Sigmoid colon (tissue), 7 donors: ENCODE measurements around the gene HHATL. TPM values are rescaled to one million over a fixed set of nuclear protein-coding genes. Genes with fewer than 3 reads are reported as not detected.

Experiments
- DNase-seq: peaks from one replicate; pipeline ENCODE4 v3.0.0-alpha.2; 2019
- H3K27ac ChIP-seq, 4 donors: fragments of 200-600 bp; sonication (generic); one replicate each; pipeline ENCODE4 v1.5.1; 2016 to 2019; ENCODE audit warnings: mild to moderate bottlenecking in 1 of 4
- H3K27me3 ChIP-seq, 3 donors: fragments of 200-600 bp; sonication (generic); one replicate each; pipeline ENCODE4 v1.5.1; 2019; ENCODE audit warnings: mild to moderate bottlenecking in 1 of 3
- H3K36me3 ChIP-seq, 4 donors: fragments of 200-600 bp; sonication (generic); one replicate each; pipeline ENCODE4 v1.5.1; 2016 to 2019
- H3K4me1 ChIP-seq, 4 donors: fragments of 200-600 bp; sonication (generic); one replicate each; pipeline ENCODE4 v1.5.1; 2017 to 2019
- H3K4me3 ChIP-seq, 4 donors: fragments of 200-600 bp; sonication (generic); one replicate each; pipeline ENCODE4 v1.5.1; 2017 to 2019; ENCODE audit warnings: mild to moderate bottlenecking in 2 of 4, moderate library complexity in 1 of 4
- H3K9me3 ChIP-seq, 4 donors: fragments of 200-600 bp in 3 of 4; sonication (generic) in 3 of 4; one replicate each; pipeline versions ENCODE4 v1.5.1 to v1.6.1; 2013 to 2019
- EP300 ChIP-seq, 4 donors: sonication (generic); formaldehyde crosslinking; IDR thresholded peaks; one replicate each; pipeline ENCODE4 v1.6.1; 2017; ENCODE audit warnings: antibody characterized with exemption in 4 of 4
- POLR2A ChIP-seq, 2 donors: fragments of 450-650 bp; IDR thresholded peaks; one replicate each; pipeline ENCODE4 v1.6.1; 2016; ENCODE audit warnings: antibody characterized with exemption in 2 of 2, mild to moderate bottlenecking in 2 of 2, moderate library complexity in 2 of 2
- POLR2AphosphoS5 ChIP-seq, 4 donors: sonication (generic); formaldehyde crosslinking; IDR thresholded peaks; one replicate each; pipeline ENCODE4 v1.6.1; 2017; ENCODE audit warnings: antibody characterized with exemption in 4 of 4
- WGBS, 2 donors: extraction: QIAGEN DNeasy Blood & Tissue Kit; methylation state at CpG; one replicate each; pipeline ENCODE4 v1.1.7; 2013; 5-methylcytosine and 5-hydroxymethylcytosine counted together
- intact Hi-C: fragments of 100-400 bp; cut with DNase I; formaldehyde crosslinking; loops from one replicate; pipeline ENCODE4 v1.15.1; 2023
- polyA plus RNA-seq, 3 donors: library from polyadenylated mRNA; stranded (reverse); fragments of 200-250 nt; gene quantifications; one replicate each; pipeline ENCODE4 v1.2.3, GENCODE V29; 2013
- total RNA-seq, 4 donors: library from RNA; depleted of rRNA; stranded (reverse); fragments of >200 nt; gene quantifications; one replicate each; pipeline ENCODE4 v1.1.0, GENCODE V29; 2016
- TF ChIP-seq, protein P1 (sequence below), 4 experiments: fragments of 450-650 bp in 3 of 4; fragments of 200-600 bp in 1 of 4; IDR thresholded peaks; one replicate each; pipeline ENCODE4 v1.5.1; 2016 to 2019; ENCODE audit warnings: antibody characterized with exemption in 4 of 4, mild to moderate bottlenecking in 3 of 4, moderate library complexity in 2 of 4
- donor health status: healthy with polysubstance abuse.
- donor health status: Bipolar disorder and iron deficiency.
- donor health status: healthy.

Gene HHATL
- total and polyA plus RNA-seq, 7 donors = 0.31 to 1.4 TPM; not detected in 5

DNA sequence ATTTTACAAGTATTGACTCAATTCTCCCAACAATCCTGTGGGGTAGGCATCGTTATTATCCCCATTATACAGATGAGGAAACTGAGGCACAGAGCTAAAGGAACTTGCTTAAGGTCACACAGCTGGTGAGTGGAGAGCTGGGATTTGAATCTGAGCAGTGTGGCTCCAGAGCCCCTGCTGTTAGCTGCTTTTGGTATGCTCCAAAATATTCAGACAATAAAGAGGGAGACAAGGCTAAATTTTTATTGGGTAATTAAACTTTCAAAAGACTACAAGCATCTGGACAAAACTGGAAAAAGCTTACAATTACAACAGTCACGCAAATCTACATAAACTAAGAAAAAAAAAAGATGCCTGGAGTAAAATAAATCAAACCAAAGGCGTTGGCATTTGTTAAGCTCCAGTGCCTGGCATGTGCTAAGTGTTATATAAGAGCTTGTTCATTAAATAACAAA is 42.7 kb upstream of the HHATL start:
- H3K27me3 ChIP-seq = no peaks in the 10 kb centered on the region
- TF ChIP-seq POLR2AphosphoS5 (IDR thresholded peaks at IDR 0.05) (peak in 3 of 4 donors; percentile 30 to 70 (median 62)), EP300 (IDR thresholded peaks at IDR 0.05) (peak in 3 of 4 donors; percentile 10 to 66 (median 41)), POLR2A (IDR thresholded peaks at IDR 0.05) (no peak)
- peak overlapping the region; percentile 80 to 90 (median 84) for H3K27ac ChIP-seq
- 37 to 71% methylated on average over 3 of the region's 3 CpGs for WGBS, 2 donors
- H3K36me3 ChIP-seq = no peaks in the 10 kb centered on the region
- intact Hi-C loops = loop anchor here (1.0 to 5.0 kb wide), 3 partner anchors 89 to 163 kb away; partner anchors contain the start of genes NKTR and SEC22C
- H3K9me3 ChIP-seq = no peaks in the 10 kb centered on the region
- DNase-seq = peak; percentile 62
- H3K4me3 ChIP-seq = no peak overlapping the region
- peaks cover 0 to 64% (median 59%) of the 10 kb centered on the region in 4 donors for H3K4me1 ChIP-seq

DNA sequence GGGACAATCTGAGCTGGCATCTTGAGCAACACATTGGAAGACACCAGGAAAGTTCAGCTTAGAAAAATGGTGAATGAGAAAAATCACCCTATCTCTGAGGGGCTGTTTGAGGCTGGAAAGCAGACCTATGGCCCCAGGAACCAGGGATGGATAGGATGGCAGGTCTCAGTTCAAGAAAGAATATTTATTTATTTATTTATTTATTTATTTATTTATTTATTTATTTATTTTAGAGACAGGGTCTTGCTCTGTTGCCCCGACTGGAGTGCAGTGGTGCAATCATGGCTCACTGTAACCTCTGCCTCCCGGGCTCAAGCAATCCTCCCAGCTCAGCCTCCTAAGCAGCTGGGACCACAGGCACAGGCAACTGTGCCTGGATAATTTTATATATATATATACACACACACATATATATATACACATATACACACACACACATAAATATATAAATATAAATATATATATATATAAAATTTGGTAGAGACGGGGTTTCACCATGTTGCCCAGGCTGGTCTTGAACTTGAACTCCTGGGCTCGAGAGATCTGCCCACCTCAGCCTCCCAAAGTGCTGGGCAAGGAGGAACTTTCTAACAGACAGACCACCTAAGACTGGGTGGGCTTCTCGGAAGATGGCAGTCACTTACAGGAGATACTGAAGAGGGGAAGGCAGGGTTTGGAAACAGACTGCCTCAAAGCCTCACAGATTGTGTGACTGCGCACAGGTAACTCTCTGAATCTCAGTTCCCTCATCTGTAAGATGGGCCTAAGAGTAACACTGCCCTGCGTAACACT is 40.8 kb upstream of the HHATL start:
- no peak overlapping the region for H3K4me3 ChIP-seq
- no peak for TF ChIP-seq POLR2A (IDR thresholded peaks at IDR 0.05)
- TF ChIP-seq, protein P1, sequence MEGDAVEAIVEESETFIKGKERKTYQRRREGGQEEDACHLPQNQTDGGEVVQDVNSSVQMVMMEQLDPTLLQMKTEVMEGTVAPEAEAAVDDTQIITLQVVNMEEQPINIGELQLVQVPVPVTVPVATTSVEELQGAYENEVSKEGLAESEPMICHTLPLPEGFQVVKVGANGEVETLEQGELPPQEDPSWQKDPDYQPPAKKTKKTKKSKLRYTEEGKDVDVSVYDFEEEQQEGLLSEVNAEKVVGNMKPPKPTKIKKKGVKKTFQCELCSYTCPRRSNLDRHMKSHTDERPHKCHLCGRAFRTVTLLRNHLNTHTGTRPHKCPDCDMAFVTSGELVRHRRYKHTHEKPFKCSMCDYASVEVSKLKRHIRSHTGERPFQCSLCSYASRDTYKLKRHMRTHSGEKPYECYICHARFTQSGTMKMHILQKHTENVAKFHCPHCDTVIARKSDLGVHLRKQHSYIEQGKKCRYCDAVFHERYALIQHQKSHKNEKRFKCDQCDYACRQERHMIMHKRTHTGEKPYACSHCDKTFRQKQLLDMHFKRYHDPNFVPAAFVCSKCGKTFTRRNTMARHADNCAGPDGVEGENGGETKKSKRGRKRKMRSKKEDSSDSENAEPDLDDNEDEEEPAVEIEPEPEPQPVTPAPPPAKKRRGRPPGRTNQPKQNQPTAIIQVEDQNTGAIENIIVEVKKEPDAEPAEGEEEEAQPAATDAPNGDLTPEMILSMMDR (IDR thresholded peaks at IDR 0.05) = no peak
- TF ChIP-seq POLR2AphosphoS5 (IDR thresholded peaks at IDR 0.05) = no peak
- no peak for TF ChIP-seq EP300 (IDR thresholded peaks at IDR 0.05)
- H3K4me1 ChIP-seq = peaks cover 0 to 45% (median 40%) of the 10 kb centered on the region in 4 donors
- no peaks in the 10 kb centered on the region for H3K36me3 ChIP-seq
- no peaks in the 10 kb centered on the region for H3K9me3 ChIP-seq
- H3K27me3 ChIP-seq = no peaks in the 10 kb centered on the region
- peak; percentile 25 for DNase-seq
- WGBS, 2 donors = 93% methylated on average over 7 of the region's 7 CpGs
- intact Hi-C loops = no loop called here
- H3K27ac ChIP-seq = peak overlapping the region; percentile 80 to 90 (median 84)

DNA sequence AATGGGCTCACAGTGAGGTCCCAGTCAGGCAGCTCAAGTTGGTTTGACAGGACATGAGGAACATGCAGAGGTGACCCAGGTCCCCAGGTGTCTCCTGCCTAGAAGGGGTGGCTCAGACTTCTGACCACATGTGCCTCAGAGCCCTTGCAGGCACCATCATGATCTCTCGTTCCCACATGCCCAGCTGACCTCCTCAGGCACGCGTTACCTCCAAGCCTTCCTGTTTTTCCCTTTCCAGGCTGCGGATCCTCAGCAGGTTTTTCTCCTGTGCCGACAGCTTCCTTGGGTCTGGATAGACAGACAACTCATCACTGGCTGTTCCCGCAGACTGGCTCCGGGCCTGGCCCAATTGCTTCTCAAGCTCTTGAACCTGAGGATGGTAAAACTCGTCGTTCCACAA is 40.1 kb upstream of the HHATL start:
- H3K4me1 ChIP-seq = peaks cover 0 to 38% (median 33%) of the 10 kb centered on the region in 4 donors
- no peaks in the 10 kb centered on the region for H3K27me3 ChIP-seq
- 95 to 96% methylated on average over 9 of the region's 9 CpGs for WGBS, 2 donors
- no peak for TF ChIP-seq POLR2AphosphoS5 (IDR thresholded peaks at IDR 0.05)
- no peak for TF ChIP-seq POLR2A (IDR thresholded peaks at IDR 0.05)
- no peak for TF ChIP-seq EP300 (IDR thresholded peaks at IDR 0.05)
- TF ChIP-seq, protein P1 (IDR thresholded peaks at IDR 0.05) = no peak
- H3K36me3 ChIP-seq = no peaks in the 10 kb centered on the region
- H3K27ac ChIP-seq = no peak overlapping the region
- intact Hi-C loops = no loop called here
- no peak overlapping the region for H3K4me3 ChIP-seq
- DNase-seq = peak; percentile 51
- no peaks in the 10 kb centered on the region for H3K9me3 ChIP-seq

DNA sequence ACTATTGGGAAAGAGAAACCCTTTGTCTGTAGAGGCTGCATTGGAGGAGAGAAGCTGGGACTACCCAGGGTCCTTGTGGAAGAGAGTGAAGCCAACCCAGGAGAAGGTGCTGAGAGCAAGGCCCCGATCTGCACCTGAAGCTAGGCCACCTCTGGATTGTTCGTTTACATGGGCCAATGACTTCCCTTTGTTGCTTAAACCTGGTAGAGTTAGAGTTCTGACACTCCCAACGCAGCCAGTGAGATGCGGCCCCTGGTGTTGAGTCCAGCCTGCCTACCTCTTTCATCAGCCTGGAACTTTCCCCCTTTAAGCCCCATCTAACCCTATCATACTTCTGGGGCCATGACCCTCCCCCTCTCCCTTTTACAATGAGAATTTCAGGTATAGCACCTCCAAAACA is 39.7 kb upstream of the HHATL start:
- H3K4me1 ChIP-seq = peaks cover 0 to 34% (median 29%) of the 10 kb centered on the region in 4 donors
- no peaks in the 10 kb centered on the region for H3K36me3 ChIP-seq
- no peak overlapping the region for H3K4me3 ChIP-seq
- 89% methylated on average over 4 of the region's 4 CpGs for WGBS, 2 donors
- no peaks in the 10 kb centered on the region for H3K27me3 ChIP-seq
- DNase-seq = peak; percentile 48
- H3K9me3 ChIP-seq = no peaks in the 10 kb centered on the region
- intact Hi-C loops = no loop called here
- TF ChIP-seq, protein P1 (IDR thresholded peaks at IDR 0.05) = no peak
- TF ChIP-seq POLR2A (IDR thresholded peaks at IDR 0.05) = no peak
- TF ChIP-seq POLR2AphosphoS5 (IDR thresholded peaks at IDR 0.05) = no peak
- TF ChIP-seq EP300 (IDR thresholded peaks at IDR 0.05) = no peak
- H3K27ac ChIP-seq = no peak overlapping the region

DNA sequence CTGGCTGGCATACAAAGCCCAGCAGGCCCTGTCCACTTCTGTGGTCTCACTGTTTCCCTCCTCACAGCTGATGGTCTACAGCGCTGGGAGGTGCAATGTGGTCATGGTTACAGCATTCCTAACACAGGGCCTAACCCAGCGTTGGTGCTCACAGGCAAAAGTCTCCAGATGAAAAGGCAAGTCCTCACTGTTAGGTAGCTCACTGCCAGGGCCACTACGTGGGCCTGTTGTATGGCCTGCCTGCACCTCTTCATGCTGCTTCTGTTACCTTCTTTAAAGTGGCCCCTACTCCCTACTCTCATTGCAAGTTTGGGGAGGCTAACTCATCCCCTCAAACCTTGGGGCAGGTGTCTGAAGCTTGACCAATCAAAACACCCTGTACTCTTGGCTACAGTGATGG is 39.2 kb upstream of the HHATL start:
- DNase-seq = no peak
- Histone ChIP-seq H3K36me3 (no peaks in the 10 kb centered on the region), H3K4me3 (no peak overlapping the region), H3K27me3 (no peaks in the 10 kb centered on the region), H3K9me3 (no peaks in the 10 kb centered on the region), H3K27ac (no peak overlapping the region), H3K4me1 (peaks cover 0 to 29% (median 24%) of the 10 kb centered on the region in 4 donors)
- intact Hi-C loops = no loop called here
- WGBS, 2 donors = 87 to 90% methylated on average over 3 of the region's 3 CpGs
- TF ChIP-seq, protein P1 (IDR thresholded peaks at IDR 0.05) = no peak
- TF ChIP-seq EP300 (IDR thresholded peaks at IDR 0.05) (no peak), POLR2A (IDR thresholded peaks at IDR 0.05) (no peak), POLR2AphosphoS5 (IDR thresholded peaks at IDR 0.05) (no peak)
